Inflammatory macrophage (primary cell): ENCODE measurements around the gene YPEL1.
"Not testable (repeated sequence)": the region's sequence is repeated elsewhere in the genome, so short reads cannot be mapped to it uniquely, and the experiment has no call there.

Experiments used
- DNase-seq, 2 donors: peaks; one replicate each; pipeline ENCODE4 v3.0.0-alpha.2; 2020 to 2022

YPEL1 gene

GRCh38 chr22:21682385-21683175 is 53.0 kb downstream of the YPEL1 start:
- no peak for DNase-seq

GRCh38 chr22:21681566-21682370 is 53.8 kb downstream of the YPEL1 start:
- DNase-seq, result no peak

GRCh38 chr22:21680830-21681565 is 54.6 kb downstream of the YPEL1 start:
- DNase-seq, result no peak

GRCh38 chr22:21679383-21679782 is 56.2 kb downstream of the YPEL1 start:
- no peak for DNase-seq

GRCh38 chr22:21678842-21679241 is 56.8 kb downstream of the YPEL1 start:
- not testable (repeated sequence) for DNase-seq

- no peak for DNase-seq
Measured at GRCh38 chr22:21677606-21678443, 57.8 kb downstream of the YPEL1 start.

- no peak for DNase-seq
Measured at GRCh38 chr22:21674638-21675245, 60.9 kb downstream of the YPEL1 start.

- no peak for DNase-seq
Measured at GRCh38 chr22:21673534-21674321, 61.9 kb downstream of the YPEL1 start.

GRCh38 chr22:21672107-21672629 is 63.4 kb downstream of the YPEL1 start:
- no peak for DNase-seq

GRCh38 chr22:21669026-21669425 is 66.6 kb downstream of the YPEL1 start:
- no peak for DNase-seq

- no peak for DNase-seq
Measured at GRCh38 chr22:21666786-21667185, 68.8 kb downstream of the YPEL1 start.

GRCh38 chr22:21665047-21665851 is 70.3 kb downstream of the YPEL1 start:
- no peak for DNase-seq

- no peak for DNase-seq
Measured at GRCh38 chr22:21663738-21664137, 71.9 kb downstream of the YPEL1 start.

- DNase-seq, result no peak
Measured at GRCh38 chr22:21661991-21662390, 73.6 kb downstream of the YPEL1 start.

- DNase-seq, result no peak
Measured at GRCh38 chr22:21660904-21661303, 74.7 kb downstream of the YPEL1 start.

- no peak for DNase-seq
Measured at GRCh38 chr22:21659864-21660525, 75.6 kb downstream of the YPEL1 start.

GRCh38 chr22:21657360-21658032 is 78.1 kb downstream of the YPEL1 start:
- peak; percentile 71 to 81 for DNase-seq

- DNase-seq, result no peak
Measured at GRCh38 chr22:21657020-21657359, 78.6 kb downstream of the YPEL1 start.
